GM21737 (cell line): ENCODE results near the gene MUC22.

Experiments used
- ATAC-seq: cut with Tn5 transposase; IDR thresholded peaks from one replicate; pipeline ENCODE4 v1.9.1; 2021; ENCODE audit warnings: mild to moderate bottlenecking, moderate library complexity; ENCODE audit not compliant: unreplicated experiment

MUC22 gene

DNA sequence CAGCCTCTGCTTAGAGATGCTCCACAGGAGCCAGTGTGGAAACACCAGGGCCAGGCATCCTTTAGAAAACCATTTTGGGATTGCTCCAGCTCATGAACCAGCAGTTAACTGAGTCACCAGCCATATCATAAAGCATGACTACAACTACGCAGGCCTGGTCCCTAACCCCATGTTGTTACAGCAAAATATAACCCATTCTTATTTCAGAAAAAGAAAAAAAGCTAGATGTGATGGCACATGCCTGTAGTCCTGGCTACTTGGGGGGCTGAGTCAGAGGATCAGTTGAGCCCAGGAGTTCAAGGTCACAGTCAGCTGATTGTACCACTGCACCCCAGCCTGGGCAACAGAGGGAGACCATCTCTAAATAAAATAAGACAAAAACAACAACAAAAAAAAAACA, 65.3 kb downstream of the MUC22 start:
- no peak for ATAC-seq

- ATAC-seq = no peak
These were observed 66.3 kb downstream of the MUC22 start for GRCh38 chr6:31076611-31077010.

- ATAC-seq = no peak
These were observed 69.5 kb downstream of the MUC22 start for GRCh38 chr6:31079656-31080261.

DNA sequence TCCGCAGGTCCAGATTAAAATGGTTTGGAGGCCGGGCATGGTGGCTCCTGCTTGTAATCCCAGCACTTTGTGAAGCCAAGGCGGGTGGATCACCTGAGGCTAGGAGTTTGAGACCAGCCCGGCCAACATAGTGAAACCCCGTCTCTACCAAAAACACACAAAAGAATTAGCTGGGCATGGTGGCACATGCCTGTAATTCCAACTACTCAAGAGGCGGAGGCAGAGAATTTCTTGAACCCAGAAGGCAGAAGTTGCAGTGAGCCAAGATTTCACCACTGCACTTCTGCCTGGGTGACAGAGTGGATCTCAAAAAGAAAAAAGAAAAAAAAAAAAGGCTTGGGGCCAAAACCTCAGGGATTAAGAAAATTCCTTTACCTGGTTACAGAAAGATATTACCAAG, 71.6 kb downstream of the MUC22 start:
- ATAC-seq = no peak

DNA sequence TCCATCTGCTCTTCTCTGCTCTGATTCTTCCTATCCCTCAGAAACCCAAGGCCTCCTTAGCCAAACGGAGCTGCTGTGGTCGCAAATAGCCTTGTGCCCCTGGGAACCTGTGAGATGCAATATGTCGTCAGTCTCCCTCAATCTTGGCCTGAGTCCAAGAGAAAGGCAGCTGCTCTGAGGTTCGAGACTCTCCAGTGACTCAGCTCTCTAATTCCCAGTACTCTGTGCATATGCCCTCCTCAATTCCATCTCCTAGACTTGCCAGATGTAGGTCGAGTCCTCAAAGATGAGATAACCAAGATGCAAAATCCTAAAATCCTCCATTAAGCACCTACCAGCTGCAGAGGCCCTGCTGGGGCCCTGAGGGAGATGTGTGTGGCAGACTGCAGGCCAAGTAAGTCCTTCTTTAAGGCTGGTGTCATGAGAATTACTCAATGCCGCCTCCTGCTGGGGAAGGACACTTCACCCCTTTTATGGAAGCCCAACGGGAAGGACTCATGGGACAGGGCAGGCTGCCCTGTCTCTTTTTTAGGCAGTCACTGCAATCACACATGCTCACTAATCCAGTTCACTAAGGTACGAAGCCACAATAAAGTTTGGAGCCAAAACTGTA, 73.6 kb downstream of the MUC22 start:
- ATAC-seq = no peak
